Measurements from ENCODE around the gene LRIG1. TPM values are rescaled to one million over a fixed set of nuclear protein-coding genes. Genes with fewer than 3 reads are reported as not detected.

LRIG1 gene
- polyA plus RNA-seq, 4 donors = 3.5 to 41.0 (median 21.9) TPM

DNA sequence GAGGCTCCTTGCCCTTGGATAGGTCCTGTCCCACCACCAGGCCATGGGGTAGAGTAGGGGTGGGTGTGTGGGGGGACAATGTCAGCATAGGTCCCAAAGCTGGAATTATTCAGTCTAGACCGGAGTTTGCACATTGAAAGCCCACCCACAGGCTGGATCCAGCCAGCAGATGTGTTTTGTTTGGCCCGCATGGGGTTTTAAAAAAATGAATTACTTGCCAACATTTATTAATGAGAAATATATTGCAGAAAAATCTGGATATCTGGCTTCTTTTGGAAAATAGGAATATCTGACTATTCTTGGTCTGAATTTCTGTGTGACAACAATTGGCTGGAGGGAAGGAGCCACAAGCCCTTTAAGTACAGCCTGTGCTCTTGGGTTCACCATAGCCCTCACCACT, 17.3 kb upstream of the LRIG1 start:
- H3K4me3 ChIP-seq (ENCODE audit: low read depth in 1 of 3, low read length in 3 of 3) = no peak overlapping the region
- no peak overlapping the region for H3K27ac ChIP-seq (ENCODE audit: low read depth in 1 of 3, low read length in 2 of 3)
- no peaks in the 10 kb centered on the region for H3K9me3 ChIP-seq (ENCODE audit: control insufficient read depth in 2 of 2, insufficient read depth in 1 of 2, low read depth in 1 of 2, low read length in 1 of 2)
- H3K27me3 ChIP-seq (ENCODE audit: control insufficient read depth in 3 of 3, insufficient read depth in 3 of 3, low read length in 3 of 3) = no peaks in the 10 kb centered on the region
- FAIRE-seq (no peak), DNase-seq (no peak)
- no peaks in the 10 kb centered on the region for H3K36me3 ChIP-seq (ENCODE audit: control insufficient read depth in 3 of 3, insufficient read depth in 2 of 3, low read depth in 1 of 3, low read length in 3 of 3)
- no peaks in the 10 kb centered on the region for H3K4me1 ChIP-seq (ENCODE audit: control insufficient read depth in 3 of 3, insufficient read depth in 2 of 3, low read depth in 1 of 3, low read length in 2 of 3)
- 78 to 98% (median 93%) methylated on average over 2 of the region's 2 CpGs for WGBS, 3 donors

DNA sequence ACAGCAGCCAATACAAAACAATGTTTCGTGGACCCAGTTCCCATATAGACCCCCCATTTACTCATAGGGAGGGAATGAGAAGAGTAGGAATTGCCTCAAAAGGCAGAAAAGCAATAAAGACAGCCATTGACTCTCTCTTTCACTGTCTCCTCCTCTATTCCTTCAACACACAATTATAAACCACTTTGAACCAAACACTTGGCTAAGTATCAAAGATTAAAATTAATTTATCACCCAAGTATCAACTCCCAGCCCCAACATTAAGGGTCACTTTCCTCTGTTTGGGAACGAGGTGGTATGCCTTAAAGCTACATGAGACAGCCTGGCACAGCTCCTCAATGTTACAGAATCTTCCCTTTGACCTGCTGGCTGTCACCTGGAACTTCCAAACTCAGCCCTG, 16.4 kb upstream of the LRIG1 start:
- H3K9me3 ChIP-seq (ENCODE audit: control insufficient read depth in 2 of 2, insufficient read depth in 1 of 2, low read depth in 1 of 2, low read length in 1 of 2) = no peaks in the 10 kb centered on the region
- WGBS, 3 donors = 50 to 66% (median 52%) methylated on average over 2 of the region's 2 CpGs
- no peaks in the 10 kb centered on the region for H3K4me1 ChIP-seq (ENCODE audit: control insufficient read depth in 3 of 3, insufficient read depth in 2 of 3, low read depth in 1 of 3, low read length in 2 of 3)
- H3K36me3 ChIP-seq (ENCODE audit: control insufficient read depth in 3 of 3, insufficient read depth in 2 of 3, low read depth in 1 of 3, low read length in 3 of 3) = no peaks in the 10 kb centered on the region
- H3K27me3 ChIP-seq (ENCODE audit: control insufficient read depth in 3 of 3, insufficient read depth in 3 of 3, low read length in 3 of 3) = no peaks in the 10 kb centered on the region
- no peak overlapping the region for H3K4me3 ChIP-seq (ENCODE audit: low read depth in 1 of 3, low read length in 3 of 3)
- FAIRE-seq (no peak), DNase-seq (no peak)
- no peak overlapping the region for H3K27ac ChIP-seq (ENCODE audit: low read depth in 1 of 3, low read length in 2 of 3)

GRCh38 chr3:66508461-66508860, 7.6 kb upstream of the LRIG1 start:
- FAIRE-seq (no peak), DNase-seq (no peak)
- Histone ChIP-seq H3K27ac (ENCODE audit: low read depth in 1 of 3, low read length in 2 of 3) (no peak overlapping the region), H3K4me3 (ENCODE audit: low read depth in 1 of 3, low read length in 3 of 3) (no peak overlapping the region), H3K4me1 (ENCODE audit: control insufficient read depth in 3 of 3, insufficient read depth in 2 of 3, low read depth in 1 of 3, low read length in 2 of 3) (peaks cover 0 to 18% (median 0%) of the 10 kb centered on the region in 3 donors), H3K36me3 (ENCODE audit: control insufficient read depth in 3 of 3, insufficient read depth in 2 of 3, low read depth in 1 of 3, low read length in 3 of 3) (no peaks in the 10 kb centered on the region), H3K27me3 (ENCODE audit: control insufficient read depth in 3 of 3, insufficient read depth in 3 of 3, low read length in 3 of 3) (no peaks in the 10 kb centered on the region), H3K9me3 (ENCODE audit: control insufficient read depth in 2 of 2, insufficient read depth in 1 of 2, low read depth in 1 of 2, low read length in 1 of 2) (no peaks in the 10 kb centered on the region)
- 75 to 84% (median 77%) methylated on average over 7 of the region's 7 CpGs for WGBS, 3 donors

GRCh38 chr3:66507423-66508260, 6.8 kb upstream of the LRIG1 start:
- FAIRE-seq (no peak), DNase-seq (peak; percentile 45 to 55)
- no peak overlapping the region for H3K27ac ChIP-seq (ENCODE audit: low read depth in 1 of 3, low read length in 2 of 3)
- no peaks in the 10 kb centered on the region for H3K27me3 ChIP-seq (ENCODE audit: control insufficient read depth in 3 of 3, insufficient read depth in 3 of 3, low read length in 3 of 3)
- WGBS, 3 donors = 42 to 74% (median 45%) methylated on average over 8 of the region's 8 CpGs
- no peaks in the 10 kb centered on the region for H3K36me3 ChIP-seq (ENCODE audit: control insufficient read depth in 3 of 3, insufficient read depth in 2 of 3, low read depth in 1 of 3, low read length in 3 of 3)
- H3K9me3 ChIP-seq (ENCODE audit: control insufficient read depth in 2 of 2, insufficient read depth in 1 of 2, low read depth in 1 of 2, low read length in 1 of 2) = no peaks in the 10 kb centered on the region
- H3K4me1 ChIP-seq (ENCODE audit: control insufficient read depth in 3 of 3, insufficient read depth in 2 of 3, low read depth in 1 of 3, low read length in 2 of 3) = peaks cover 0 to 21% (median 0%) of the 10 kb centered on the region in 3 donors
- H3K4me3 ChIP-seq (ENCODE audit: low read depth in 1 of 3, low read length in 3 of 3) = no peak overlapping the region

GRCh38 chr3:66506154-66506553, 5.3 kb upstream of the LRIG1 start:
- Histone ChIP-seq H3K4me1 (ENCODE audit: control insufficient read depth in 3 of 3, insufficient read depth in 2 of 3, low read depth in 1 of 3, low read length in 2 of 3) (peaks cover 0 to 21% (median 0%) of the 10 kb centered on the region in 3 donors), H3K4me3 (ENCODE audit: low read depth in 1 of 3, low read length in 3 of 3) (no peak overlapping the region), H3K27me3 (ENCODE audit: control insufficient read depth in 3 of 3, insufficient read depth in 3 of 3, low read length in 3 of 3) (no peaks in the 10 kb centered on the region), H3K36me3 (ENCODE audit: control insufficient read depth in 3 of 3, insufficient read depth in 2 of 3, low read depth in 1 of 3, low read length in 3 of 3) (no peaks in the 10 kb centered on the region), H3K9me3 (ENCODE audit: control insufficient read depth in 2 of 2, insufficient read depth in 1 of 2, low read depth in 1 of 2, low read length in 1 of 2) (no peaks in the 10 kb centered on the region), H3K27ac (ENCODE audit: low read depth in 1 of 3, low read length in 2 of 3) (no peak overlapping the region)
- WGBS, 3 donors = 94 to 99% (median 97%) methylated on average over 6 of the region's 6 CpGs
- DNase-seq (no peak), FAIRE-seq (no peak)

DNA sequence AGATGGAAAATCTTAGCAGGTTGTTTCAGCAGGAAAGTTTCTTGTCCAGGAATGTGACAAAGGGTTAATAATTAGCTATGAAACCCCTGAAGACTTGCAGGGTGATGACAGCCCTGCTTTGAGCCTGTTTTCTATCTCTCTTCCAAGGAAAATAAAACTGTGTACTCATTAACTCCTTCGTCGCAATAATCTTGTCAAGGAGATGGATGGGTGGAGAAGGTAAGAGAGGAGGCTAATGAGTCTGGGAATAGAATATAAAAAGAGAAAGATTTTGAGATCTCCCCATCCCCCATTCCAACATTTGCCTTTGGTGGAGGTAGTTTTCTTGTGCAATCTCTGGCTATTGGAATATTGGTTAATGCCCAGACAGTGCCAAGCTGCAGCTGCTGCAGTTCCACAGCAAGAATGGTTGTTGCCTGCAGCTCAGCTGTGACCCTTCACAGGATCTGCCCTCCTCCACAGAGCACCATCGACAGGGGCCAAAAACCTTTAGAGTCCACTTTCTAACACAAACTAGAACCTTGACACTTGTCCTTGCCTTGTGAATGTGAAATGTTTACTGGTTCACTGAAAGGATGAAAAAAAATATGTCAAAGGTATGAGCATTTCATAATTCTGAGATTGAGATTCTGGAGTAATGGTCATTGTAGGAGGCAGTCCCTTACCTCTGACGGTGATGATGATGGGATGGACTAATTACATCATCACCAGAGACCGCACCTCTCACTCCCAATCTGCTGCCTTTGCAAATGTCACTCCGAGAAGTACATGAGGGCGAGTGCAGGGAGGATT, 4.2 kb upstream of the LRIG1 start:
- no peak for FAIRE-seq
- peak overlapping the region in 1 of 3 donors; percentile 74 for H3K27ac ChIP-seq (ENCODE audit: low read depth in 1 of 3, low read length in 2 of 3)
- H3K4me3 ChIP-seq (ENCODE audit: low read depth in 1 of 3, low read length in 3 of 3) = no peak overlapping the region
- WGBS, 3 donors = 25 to 58% (median 32%) methylated on average over 7 of the region's 7 CpGs
- no peaks in the 10 kb centered on the region for H3K36me3 ChIP-seq (ENCODE audit: control insufficient read depth in 3 of 3, insufficient read depth in 2 of 3, low read depth in 1 of 3, low read length in 3 of 3)
- no peaks in the 10 kb centered on the region for H3K9me3 ChIP-seq (ENCODE audit: control insufficient read depth in 2 of 2, insufficient read depth in 1 of 2, low read depth in 1 of 2, low read length in 1 of 2)
- peaks cover 0 to 21% (median 0%) of the 10 kb centered on the region in 3 donors for H3K4me1 ChIP-seq (ENCODE audit: control insufficient read depth in 3 of 3, insufficient read depth in 2 of 3, low read depth in 1 of 3, low read length in 2 of 3)
- peak; percentile 57 to 80 for DNase-seq
- no peaks in the 10 kb centered on the region for H3K27me3 ChIP-seq (ENCODE audit: control insufficient read depth in 3 of 3, insufficient read depth in 3 of 3, low read length in 3 of 3)

DNA sequence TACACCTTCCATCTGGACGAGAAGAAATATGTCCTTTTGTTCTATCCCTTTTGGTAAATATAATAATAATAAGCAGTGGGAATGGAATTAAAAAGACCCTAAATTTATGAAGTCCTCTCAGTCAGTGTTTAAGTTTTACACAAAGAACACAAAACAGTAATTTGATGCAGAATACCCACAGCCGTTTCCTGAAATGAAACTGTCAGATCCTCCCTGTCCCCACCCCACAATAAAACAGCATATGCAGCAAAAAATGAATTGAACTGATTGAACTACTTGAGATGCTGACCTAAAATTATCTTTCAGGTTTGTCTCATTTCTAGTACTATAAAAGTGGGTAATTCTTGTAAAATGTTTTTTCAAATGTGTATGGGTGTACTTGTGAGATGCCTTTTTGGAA, 2.2 kb upstream of the LRIG1 start:
- Histone ChIP-seq H3K4me1 (ENCODE audit: control insufficient read depth in 3 of 3, insufficient read depth in 2 of 3, low read depth in 1 of 3, low read length in 2 of 3) (peaks cover 0 to 20% (median 0%) of the 10 kb centered on the region in 3 donors), H3K4me3 (ENCODE audit: low read depth in 1 of 3, low read length in 3 of 3) (no peak overlapping the region), H3K9me3 (ENCODE audit: control insufficient read depth in 2 of 2, insufficient read depth in 1 of 2, low read depth in 1 of 2, low read length in 1 of 2) (no peaks in the 10 kb centered on the region), H3K27ac (ENCODE audit: low read depth in 1 of 3, low read length in 2 of 3) (no peak overlapping the region), H3K36me3 (ENCODE audit: control insufficient read depth in 3 of 3, insufficient read depth in 2 of 3, low read depth in 1 of 3, low read length in 3 of 3) (no peaks in the 10 kb centered on the region), H3K27me3 (ENCODE audit: control insufficient read depth in 3 of 3, insufficient read depth in 3 of 3, low read length in 3 of 3) (no peaks in the 10 kb centered on the region)
- FAIRE-seq (no peak), DNase-seq (no peak)
- WGBS, 3 donors = 49 to 53% (median 49%) methylated on average over 2 of the region's 2 CpGs

- H3K27ac ChIP-seq (ENCODE audit: low read depth in 1 of 3, low read length in 2 of 3) = no peak overlapping the region
- WGBS, 3 donors = 79 to 88% (median 82%) methylated on average over 6 of the region's 6 CpGs
Measured at GRCh38 chr3:66502245-66502874, 1.5 kb upstream of the LRIG1 start.

More at GRCh38 chr3:66502245-66502874, 1.5 kb upstream of the LRIG1 start:
- Histone ChIP-seq H3K4me3 (ENCODE audit: low read depth in 1 of 3, low read length in 3 of 3) (no peak overlapping the region), H3K4me1 (ENCODE audit: control insufficient read depth in 3 of 3, insufficient read depth in 2 of 3, low read depth in 1 of 3, low read length in 2 of 3) (peaks cover 0 to 16% (median 0%) of the 10 kb centered on the region in 3 donors), H3K27me3 (ENCODE audit: control insufficient read depth in 3 of 3, insufficient read depth in 3 of 3, low read length in 3 of 3) (no peaks in the 10 kb centered on the region), H3K9me3 (ENCODE audit: control insufficient read depth in 2 of 2, insufficient read depth in 1 of 2, low read depth in 1 of 2, low read length in 1 of 2) (no peaks in the 10 kb centered on the region), H3K36me3 (ENCODE audit: control insufficient read depth in 3 of 3, insufficient read depth in 2 of 3, low read depth in 1 of 3, low read length in 3 of 3) (no peaks in the 10 kb centered on the region)
- no peak for FAIRE-seq
- no peak for DNase-seq

Data from small intestine (tissue), 7 donors.